ENCODE data around the gene FPGS. TPM values are rescaled to one million over a fixed set of nuclear protein-coding genes. Genes with fewer than 3 reads are reported as not detected.

FPGS gene
- total RNA-seq, 1 donor: 44.4 TPM

- Histone ChIP-seq H3K9me3 (ENCODE audit: low read depth, low read length) (no peaks in the 10 kb centered on the region), H3K27me3 (ENCODE audit: insufficient read depth, low read length) (no peaks in the 10 kb centered on the region), H3K4me3 (ENCODE audit: low read length) (no peak overlapping the region), H3K4me1 (ENCODE audit: insufficient read depth, low read length) (peaks cover 83% of the 10 kb centered on the region)
Measured at GRCh38 chr9:127767410-127767809, 35.3 kb upstream of the FPGS start.

DNA sequence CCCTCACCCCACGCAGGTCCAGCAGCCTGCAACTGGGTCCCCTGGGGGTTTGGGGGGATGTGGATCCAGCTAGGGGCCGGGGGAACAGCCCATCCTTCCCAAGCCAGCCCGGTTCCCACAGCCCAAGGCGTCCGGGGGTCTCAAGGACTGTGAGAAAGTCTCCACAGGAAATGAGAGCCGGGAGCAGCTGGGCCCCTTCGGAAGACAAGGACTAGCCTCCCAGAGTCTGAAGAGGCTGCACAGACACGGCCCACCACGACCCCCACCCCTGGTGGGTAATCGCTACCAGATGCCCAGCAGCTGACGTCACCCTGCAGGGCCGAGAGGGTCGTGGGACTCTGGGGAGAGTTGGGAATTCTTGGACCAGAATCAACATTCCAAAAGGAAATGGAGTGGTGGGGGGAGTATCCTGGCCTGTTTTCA is 34.8 kb upstream of the FPGS start:
- Histone ChIP-seq H3K4me1 (ENCODE audit: insufficient read depth, low read length) (peaks cover 82% of the 10 kb centered on the region), H3K27me3 (ENCODE audit: insufficient read depth, low read length) (no peaks in the 10 kb centered on the region), H3K9me3 (ENCODE audit: low read depth, low read length) (no peaks in the 10 kb centered on the region), H3K4me3 (ENCODE audit: low read length) (no peak overlapping the region)

DNA sequence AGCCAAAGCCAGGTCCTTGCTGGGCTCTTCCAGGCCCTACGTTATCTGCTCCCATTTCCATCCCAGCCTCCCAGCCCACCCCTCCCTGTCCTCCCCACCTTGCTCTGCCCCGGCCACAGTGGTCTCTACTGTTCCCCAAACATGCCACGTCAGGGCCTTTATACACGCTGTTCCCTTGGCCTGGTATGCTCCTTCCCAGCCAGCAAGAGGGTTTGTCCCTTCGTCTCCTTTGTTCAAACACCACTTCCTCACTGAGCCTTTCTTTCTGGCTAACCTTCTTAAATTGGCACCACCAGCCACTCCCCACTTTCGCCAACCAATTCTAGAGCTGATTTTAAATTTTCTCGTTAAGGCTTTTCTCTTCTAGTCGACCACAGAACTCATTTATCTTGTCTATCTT is 34.0 kb upstream of the FPGS start:
- Histone ChIP-seq H3K9me3 (ENCODE audit: low read depth, low read length) (no peaks in the 10 kb centered on the region), H3K4me3 (ENCODE audit: low read length) (no peak overlapping the region), H3K4me1 (ENCODE audit: insufficient read depth, low read length) (peaks cover 84% of the 10 kb centered on the region), H3K27me3 (ENCODE audit: insufficient read depth, low read length) (no peaks in the 10 kb centered on the region)

DNA sequence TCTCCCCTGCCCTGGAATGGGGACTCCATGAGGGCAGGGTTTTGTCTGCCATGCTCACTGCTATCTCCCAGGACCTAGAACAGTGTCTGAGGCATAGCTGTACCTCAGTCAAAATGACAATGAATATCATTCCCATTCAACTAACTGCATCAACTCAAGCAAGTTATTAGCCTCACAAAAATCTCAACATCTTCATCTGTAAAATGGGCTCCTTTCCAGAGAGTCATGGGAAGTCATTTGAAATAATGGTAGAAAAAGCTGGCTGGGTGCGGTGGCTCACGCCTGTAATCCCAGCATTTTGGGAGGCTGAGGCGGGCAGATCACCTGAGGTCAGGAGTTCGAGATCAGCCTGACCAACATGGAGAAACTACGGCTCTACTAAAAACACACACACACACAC is 33.6 kb upstream of the FPGS start:
- Histone ChIP-seq H3K4me3 (ENCODE audit: low read length) (no peak overlapping the region), H3K27me3 (ENCODE audit: insufficient read depth, low read length) (no peaks in the 10 kb centered on the region), H3K9me3 (ENCODE audit: low read depth, low read length) (no peaks in the 10 kb centered on the region), H3K4me1 (ENCODE audit: insufficient read depth, low read length) (peaks cover 84% of the 10 kb centered on the region)

DNA sequence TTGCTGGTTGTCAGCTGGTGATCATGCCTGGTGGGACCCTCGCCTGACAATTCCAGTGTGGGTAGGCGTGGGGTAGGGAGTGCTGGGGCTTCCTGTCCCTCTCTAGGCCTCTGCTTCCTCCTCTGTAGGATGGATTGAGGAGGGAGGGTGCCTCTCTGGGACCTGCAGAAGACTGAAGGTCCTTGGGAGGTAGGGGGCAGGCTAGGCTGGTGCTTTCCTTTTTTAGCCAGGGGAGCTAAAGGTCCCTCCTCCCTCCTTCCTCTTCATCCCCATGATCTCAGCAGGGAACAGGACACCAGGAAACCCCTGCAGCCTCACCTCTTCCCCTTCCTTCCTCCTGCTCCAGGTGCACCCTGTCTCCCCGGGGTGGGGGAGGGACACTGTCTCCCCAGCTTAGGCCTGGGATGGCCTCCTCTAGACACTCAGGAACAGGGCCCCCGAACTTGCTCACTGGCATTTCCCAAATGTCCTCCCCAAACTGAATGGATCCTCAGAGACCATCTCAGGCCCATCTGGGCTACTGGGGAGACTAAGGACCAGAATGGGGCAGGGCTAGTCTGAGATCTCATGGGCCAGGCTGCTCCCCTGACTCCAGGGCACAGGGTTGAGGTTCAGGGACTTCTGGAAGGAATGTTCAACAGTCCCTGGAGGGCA is 32.6 kb upstream of the FPGS start:
- no peaks in the 10 kb centered on the region for H3K9me3 ChIP-seq (ENCODE audit: low read depth, low read length)
- H3K27me3 ChIP-seq (ENCODE audit: insufficient read depth, low read length): no peaks in the 10 kb centered on the region
- H3K4me1 ChIP-seq (ENCODE audit: insufficient read depth, low read length): peaks cover 93% of the 10 kb centered on the region
- H3K4me3 ChIP-seq (ENCODE audit: low read length): no peak overlapping the region

DNA sequence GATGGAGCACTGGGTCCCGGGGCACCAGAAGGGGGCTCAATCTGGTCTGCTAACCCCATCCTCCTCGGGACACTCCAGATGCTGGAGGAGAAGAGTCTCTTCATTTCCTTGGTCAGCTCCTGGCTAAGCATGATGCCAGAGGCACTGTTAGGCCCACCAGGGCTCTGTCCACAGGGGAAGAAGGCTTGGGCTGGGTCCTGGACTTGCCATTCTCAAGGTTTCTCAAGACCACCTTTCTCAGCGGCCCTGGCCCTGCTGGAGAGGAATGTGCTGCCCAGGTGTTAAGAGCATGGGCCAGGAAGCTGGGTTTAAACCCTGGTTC is 32.1 kb upstream of the FPGS start:
- H3K4me1 ChIP-seq (ENCODE audit: insufficient read depth, low read length): peaks cover 95% of the 10 kb centered on the region
- no peaks in the 10 kb centered on the region for H3K9me3 ChIP-seq (ENCODE audit: low read depth, low read length)
- peak overlapping the region; percentile 42 for H3K4me3 ChIP-seq (ENCODE audit: low read length)
- no peaks in the 10 kb centered on the region for H3K27me3 ChIP-seq (ENCODE audit: insufficient read depth, low read length)

DNA sequence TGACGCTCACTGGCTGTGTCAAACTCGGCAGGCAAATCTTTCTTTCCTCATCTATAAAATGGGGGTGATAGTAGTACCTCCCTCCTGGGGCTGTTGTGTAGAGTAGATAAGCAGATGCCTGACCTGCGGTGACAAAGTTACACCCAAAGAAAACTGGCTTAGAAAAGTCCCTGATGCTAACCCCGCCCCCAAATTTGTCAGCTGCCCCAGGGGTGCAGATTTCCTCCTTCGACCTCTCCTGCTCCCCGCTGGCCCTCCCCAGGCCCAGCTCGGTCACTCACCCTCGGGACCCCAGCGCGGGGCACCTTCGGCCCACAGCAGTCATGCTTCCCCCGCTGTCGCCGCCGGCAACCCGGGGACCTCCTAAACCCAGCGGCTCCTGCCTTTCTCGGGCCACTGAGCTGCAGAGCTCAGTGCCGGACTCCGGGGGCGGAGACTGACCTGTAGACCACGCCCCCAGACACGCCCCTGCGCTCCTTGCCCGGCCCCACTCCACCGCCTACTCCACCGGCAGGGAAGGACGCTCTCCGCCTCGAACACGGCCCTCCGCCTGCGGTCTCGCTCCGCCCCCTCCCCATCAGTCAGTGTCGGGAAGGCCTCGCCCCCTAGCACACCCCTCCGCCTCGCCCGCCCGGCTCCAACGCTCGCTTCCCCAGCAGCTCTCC is 31.6 kb upstream of the FPGS start:
- Histone ChIP-seq H3K27me3 (ENCODE audit: insufficient read depth, low read length) (no peaks in the 10 kb centered on the region), H3K4me3 (ENCODE audit: low read length) (peak overlapping the region; percentile 42), H3K4me1 (ENCODE audit: insufficient read depth, low read length) (peaks cover 98% of the 10 kb centered on the region), H3K9me3 (ENCODE audit: low read depth, low read length) (no peaks in the 10 kb centered on the region)

DNA sequence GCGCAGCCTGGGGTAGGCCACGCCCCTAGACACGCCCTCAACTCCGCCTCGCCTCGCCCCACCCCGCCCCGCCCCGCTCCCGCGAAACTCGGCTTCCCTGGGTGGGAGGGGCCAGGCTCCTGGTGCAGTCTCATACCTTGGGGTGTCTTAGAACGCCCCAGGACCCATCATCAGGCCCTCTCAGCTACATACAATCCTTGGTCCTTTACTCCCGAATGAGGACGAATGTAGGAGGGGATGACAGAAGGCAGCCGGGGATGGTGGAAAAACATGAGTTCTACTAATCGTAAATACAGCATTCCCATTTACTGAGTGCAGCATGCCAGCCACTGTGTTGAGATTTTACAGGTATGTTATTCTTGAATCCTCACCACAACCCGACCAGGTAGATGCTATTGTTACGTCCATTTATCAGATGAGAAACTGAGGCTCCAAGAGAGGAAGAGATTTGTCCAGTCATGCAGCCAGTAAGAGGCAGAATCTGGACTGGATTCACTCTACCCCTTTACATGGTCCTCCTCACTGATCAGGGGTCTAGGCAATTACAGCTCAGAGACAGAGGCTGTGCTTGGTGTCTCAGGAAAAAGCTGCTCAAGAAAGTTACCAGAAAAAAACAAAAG is 31.0 kb upstream of the FPGS start:
- H3K27me3 ChIP-seq (ENCODE audit: insufficient read depth, low read length): no peaks in the 10 kb centered on the region
- H3K9me3 ChIP-seq (ENCODE audit: low read depth, low read length): no peaks in the 10 kb centered on the region
- H3K4me3 ChIP-seq (ENCODE audit: low read length): no peak overlapping the region
- H3K4me1 ChIP-seq (ENCODE audit: insufficient read depth, low read length): peaks cover 98% of the 10 kb centered on the region

- no peak overlapping the region for H3K4me3 ChIP-seq (ENCODE audit: low read length)
- peaks cover 93% of the 10 kb centered on the region for H3K4me1 ChIP-seq (ENCODE audit: insufficient read depth, low read length)
- H3K9me3 ChIP-seq (ENCODE audit: low read depth, low read length): no peaks in the 10 kb centered on the region
- no peaks in the 10 kb centered on the region for H3K27me3 ChIP-seq (ENCODE audit: insufficient read depth, low read length)
Measured at GRCh38 chr9:127772603-127773002, 30.1 kb upstream of the FPGS start.

DNA sequence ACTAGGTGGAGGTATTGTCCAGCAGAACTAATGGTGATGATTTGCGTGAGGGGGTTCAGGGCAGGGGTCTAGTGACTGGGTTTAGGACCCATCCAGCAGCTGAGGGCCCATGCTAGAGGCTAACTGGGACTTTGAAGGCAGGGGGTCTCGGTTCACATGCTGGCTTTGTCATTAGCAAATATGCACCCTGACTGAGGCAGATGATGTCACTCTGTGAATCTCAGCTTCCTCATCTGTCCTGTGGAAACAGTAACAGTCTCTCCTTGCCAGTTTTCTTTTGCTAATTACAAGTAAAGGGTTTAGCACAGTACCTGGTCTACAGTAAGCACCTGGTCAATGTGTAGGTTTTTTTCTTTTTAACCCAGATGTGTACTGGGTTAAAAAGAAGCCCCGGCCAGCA is 29.4 kb upstream of the FPGS start:
- Histone ChIP-seq H3K4me3 (ENCODE audit: low read length) (no peak overlapping the region), H3K4me1 (ENCODE audit: insufficient read depth, low read length) (peaks cover 87% of the 10 kb centered on the region), H3K9me3 (ENCODE audit: low read depth, low read length) (no peaks in the 10 kb centered on the region), H3K27me3 (ENCODE audit: insufficient read depth, low read length) (no peaks in the 10 kb centered on the region)

GRCh38 chr9:127773981-127774380 is 28.7 kb upstream of the FPGS start:
- H3K4me1 ChIP-seq (ENCODE audit: insufficient read depth, low read length): peaks cover 85% of the 10 kb centered on the region
- H3K9me3 ChIP-seq (ENCODE audit: low read depth, low read length): no peaks in the 10 kb centered on the region
- no peak overlapping the region for H3K4me3 ChIP-seq (ENCODE audit: low read length)
- no peaks in the 10 kb centered on the region for H3K27me3 ChIP-seq (ENCODE audit: insufficient read depth, low read length)

DNA sequence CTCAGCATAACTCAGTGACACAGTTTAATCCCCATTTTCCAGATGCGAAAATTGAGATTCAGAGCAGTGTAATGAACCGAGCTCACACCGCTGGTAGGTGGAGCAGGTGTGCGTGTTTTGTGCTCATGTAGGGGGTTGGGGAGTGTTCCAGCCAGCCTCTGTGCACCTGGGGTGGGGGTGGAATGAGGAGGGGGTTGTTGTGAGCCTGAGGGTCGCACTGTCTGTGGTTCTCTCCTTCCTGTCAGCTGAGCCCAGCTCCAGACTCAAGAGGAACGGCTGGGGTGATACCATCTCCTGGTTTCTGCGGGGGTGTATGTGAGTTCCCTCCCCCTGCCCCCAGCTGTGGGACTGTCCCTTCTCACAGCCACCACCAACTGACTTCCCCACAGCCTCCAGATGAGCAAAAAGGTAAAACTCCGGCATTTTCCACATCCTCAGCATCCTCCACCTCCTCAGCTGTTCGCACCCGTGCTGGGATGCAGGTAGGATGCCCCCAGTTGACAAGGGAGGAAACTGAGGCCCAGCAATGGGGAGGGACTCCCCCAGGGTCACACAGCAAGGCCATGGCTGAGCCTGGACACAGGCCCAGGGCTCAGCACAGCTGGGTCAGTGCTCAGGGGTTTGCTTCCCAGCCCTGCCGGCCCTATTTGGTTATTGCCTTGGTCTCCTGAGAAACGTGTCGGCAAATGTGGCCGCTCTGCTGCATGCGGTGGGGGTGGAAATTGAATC is 26.3 kb upstream of the FPGS start:
- H3K4me3 ChIP-seq (ENCODE audit: low read length): peak overlapping the region; percentile 82
- H3K9me3 ChIP-seq (ENCODE audit: low read depth, low read length): no peaks in the 10 kb centered on the region
- H3K4me1 ChIP-seq (ENCODE audit: insufficient read depth, low read length): peaks cover 85% of the 10 kb centered on the region
- H3K27me3 ChIP-seq (ENCODE audit: insufficient read depth, low read length): no peaks in the 10 kb centered on the region

DNA sequence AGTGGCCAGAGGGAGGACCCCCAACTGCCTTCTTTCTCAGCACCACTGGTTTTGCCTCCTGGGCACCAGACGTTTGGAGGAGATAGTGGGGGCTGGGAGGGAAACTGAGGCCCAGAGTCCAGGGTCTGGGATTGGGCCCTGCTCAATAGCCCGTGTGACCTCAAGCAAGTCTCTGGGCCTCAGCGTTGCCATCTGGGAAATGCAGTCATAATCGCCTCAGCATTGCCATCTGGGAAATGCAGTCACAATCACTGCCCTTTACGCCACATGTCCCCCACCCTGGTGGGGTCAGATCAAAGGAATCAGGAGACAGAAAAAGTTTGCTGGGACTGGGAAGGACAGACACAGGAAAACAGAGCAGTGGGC is 25.8 kb upstream of the FPGS start:
- no peaks in the 10 kb centered on the region for H3K9me3 ChIP-seq (ENCODE audit: low read depth, low read length)
- H3K4me3 ChIP-seq (ENCODE audit: low read length): peak overlapping the region; percentile 82

DNA sequence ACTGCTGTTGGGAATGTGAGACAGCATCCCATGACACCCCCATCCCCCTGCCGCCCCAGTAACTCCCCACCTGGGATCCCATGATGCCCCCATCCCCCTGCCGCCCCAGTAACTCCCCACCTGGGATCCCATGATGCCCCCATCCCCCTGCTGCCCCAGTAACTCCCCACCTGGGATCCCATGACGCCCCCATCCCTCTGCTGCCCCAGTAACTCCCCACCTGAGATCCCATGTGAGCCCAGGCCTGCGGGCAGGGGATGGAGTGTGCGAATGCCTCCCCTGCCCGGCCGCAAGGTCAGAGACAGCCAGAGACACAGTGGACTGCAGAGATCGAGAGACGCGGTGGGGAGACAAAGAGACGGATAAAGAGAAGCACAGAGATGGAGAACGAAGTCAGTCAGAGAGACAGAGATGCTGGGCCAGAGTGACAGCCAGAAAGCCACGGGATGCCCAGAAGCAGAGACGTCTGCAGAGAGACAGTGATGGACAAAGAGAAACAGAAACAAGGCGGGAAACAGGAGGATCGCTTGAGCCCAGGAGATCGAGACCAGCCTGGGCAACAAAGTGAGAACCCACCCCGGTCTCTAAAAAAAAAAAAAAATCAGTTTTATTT is 25.2 kb upstream of the FPGS start:
- H3K9me3 ChIP-seq (ENCODE audit: low read depth, low read length): no peaks in the 10 kb centered on the region
- H3K4me1 ChIP-seq (ENCODE audit: insufficient read depth, low read length): peaks cover 85% of the 10 kb centered on the region
- H3K4me3 ChIP-seq (ENCODE audit: low read length): peak overlapping the region; percentile 82
- no peaks in the 10 kb centered on the region for H3K27me3 ChIP-seq (ENCODE audit: insufficient read depth, low read length)

More for the DNA sequence above, 25.8 kb upstream of the FPGS start:
- no peaks in the 10 kb centered on the region for H3K27me3 ChIP-seq (ENCODE audit: insufficient read depth, low read length)
- peaks cover 85% of the 10 kb centered on the region for H3K4me1 ChIP-seq (ENCODE audit: insufficient read depth, low read length)
